Esophagus muscularis mucosa (tissue), 3 donors: ENCODE data around the gene PRKCH.

Source experiments
- POLR2A ChIP-seq: fragments of 450-650 bp; IDR thresholded peaks from one replicate; pipeline ENCODE4 v1.6.1; 2017; ENCODE audit warnings: antibody characterized with exemption, moderate library complexity, mild to moderate bottlenecking, low read depth
- POLR2AphosphoS5 ChIP-seq, 2 donors: sonication (generic); formaldehyde crosslinking; IDR thresholded peaks; one replicate each; pipeline ENCODE4 v1.6.1; 2017; ENCODE audit warnings: antibody characterized with exemption in 2 of 2
- TF ChIP-seq, protein P1 (sequence below), 3 experiments: fragments of 200-600 bp in 2 of 3; fragments of 450-650 bp in 1 of 3; sonication (generic) in 2 of 3; IDR thresholded peaks; one replicate each; pipeline ENCODE4 v1.5.1; 2017 to 2019; ENCODE audit warnings: antibody characterized with exemption in 3 of 3, mild to moderate bottlenecking in 2 of 3, moderate library complexity in 1 of 3

- TF ChIP-seq POLR2A = no peak
- TF ChIP-seq, protein P1, sequence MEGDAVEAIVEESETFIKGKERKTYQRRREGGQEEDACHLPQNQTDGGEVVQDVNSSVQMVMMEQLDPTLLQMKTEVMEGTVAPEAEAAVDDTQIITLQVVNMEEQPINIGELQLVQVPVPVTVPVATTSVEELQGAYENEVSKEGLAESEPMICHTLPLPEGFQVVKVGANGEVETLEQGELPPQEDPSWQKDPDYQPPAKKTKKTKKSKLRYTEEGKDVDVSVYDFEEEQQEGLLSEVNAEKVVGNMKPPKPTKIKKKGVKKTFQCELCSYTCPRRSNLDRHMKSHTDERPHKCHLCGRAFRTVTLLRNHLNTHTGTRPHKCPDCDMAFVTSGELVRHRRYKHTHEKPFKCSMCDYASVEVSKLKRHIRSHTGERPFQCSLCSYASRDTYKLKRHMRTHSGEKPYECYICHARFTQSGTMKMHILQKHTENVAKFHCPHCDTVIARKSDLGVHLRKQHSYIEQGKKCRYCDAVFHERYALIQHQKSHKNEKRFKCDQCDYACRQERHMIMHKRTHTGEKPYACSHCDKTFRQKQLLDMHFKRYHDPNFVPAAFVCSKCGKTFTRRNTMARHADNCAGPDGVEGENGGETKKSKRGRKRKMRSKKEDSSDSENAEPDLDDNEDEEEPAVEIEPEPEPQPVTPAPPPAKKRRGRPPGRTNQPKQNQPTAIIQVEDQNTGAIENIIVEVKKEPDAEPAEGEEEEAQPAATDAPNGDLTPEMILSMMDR (IDR thresholded peaks at IDR 0.05) = no peak
- TF ChIP-seq POLR2AphosphoS5 (IDR thresholded peaks at IDR 0.05) = no peak
These were observed 145.9 kb downstream of the PRKCH start for GRCh38 chr14:61467296-61467695.
